Upper lobe of left lung (tissue), 6 donors: ENCODE data around the gene TMEM178B. TPM values are rescaled to one million over a fixed set of nuclear protein-coding genes. Genes with fewer than 3 reads are reported as not detected.
A peak's percentile ranks its signal among the peaks of the same experiment; 100 is the strongest.

ENCODE experiments used
- ATAC-seq, 2 donors: fragments of 200-7000 bp; cut with Tn5 transposase; one replicate each; pipeline ENCODE4 v1.9.1; 2022; ENCODE audit warnings: mild to moderate bottlenecking in 2 of 2, moderate library complexity in 2 of 2; ENCODE audit not compliant: low FRiP score in 2 of 2
- DNase-seq, 2 donors: peaks; one replicate each; pipeline ENCODE4 v3.0.0-alpha.2; 2019 to 2020
- H3K27ac ChIP-seq, 4 donors: fragments of 200-600 bp; sonication (generic); one replicate each; pipeline ENCODE4 v1.5.1; 2016 to 2019
- H3K27me3 ChIP-seq, 4 donors: fragments of 200-600 bp; sonication (generic); one replicate each; pipeline ENCODE4 v1.5.1; 2017 to 2019
- H3K36me3 ChIP-seq, 4 donors: fragments of 200-600 bp; sonication (generic); one replicate each; pipeline ENCODE4 v1.5.1; 2016 to 2019
- H3K4me1 ChIP-seq, 4 donors: fragments of 200-600 bp; sonication (generic); one replicate each; pipeline ENCODE4 v1.5.1; 2018 to 2019
- H3K4me3 ChIP-seq, 4 donors: fragments of 200-600 bp; sonication (generic); one replicate each; pipeline ENCODE4 v1.5.1; 2017 to 2019; ENCODE audit warnings: mild to moderate bottlenecking in 2 of 4, moderate library complexity in 1 of 4
- H3K9me3 ChIP-seq, 4 donors: fragments of 200-600 bp; sonication (generic); one replicate each; pipeline ENCODE4 v1.5.1; 2018 to 2019
- CTCF ChIP-seq, 6 experiments: fragments of 450-650 bp in 4 of 6; fragments of 200-600 bp in 2 of 6; sonication (generic) in 2 of 6; IDR thresholded peaks; one replicate each; pipeline ENCODE4 v1.5.1; 2016 to 2019; ENCODE audit warnings: antibody characterized with exemption in 6 of 6
- EP300 ChIP-seq, 4 donors: sonication (generic); formaldehyde crosslinking; IDR thresholded peaks; one replicate each; pipeline ENCODE4 v1.5.1; 2017; ENCODE audit warnings: antibody characterized with exemption in 4 of 4, control low read depth in 2 of 4
- POLR2A ChIP-seq, 4 donors: fragments of 450-650 bp; IDR thresholded peaks; one replicate each; pipeline ENCODE4 v1.5.1; 2016 to 2017; ENCODE audit warnings: antibody characterized with exemption in 4 of 4, mild to moderate bottlenecking in 2 of 4
- POLR2AphosphoS5 ChIP-seq, 2 donors: sonication (generic); formaldehyde crosslinking; IDR thresholded peaks; one replicate each; pipeline ENCODE4 v1.5.1; 2017; ENCODE audit warnings: antibody characterized with exemption in 2 of 2
- WGBS, 2 donors: methylation state at CpG; one replicate each; pipeline ENCODE4 v1.1.5; 2017 to 2018; 5-methylcytosine and 5-hydroxymethylcytosine counted together
- total RNA-seq, 6 donors: library from RNA; depleted of rRNA in 4 of 6; stranded (reverse); fragments of >200 nt in 4 of 6; gene quantifications; one replicate each; pipeline versions ENCODE4 v1.1.0 to v1.2.1, GENCODE V29; 2016 to 2021
- donor health status: DM: no; HTN: no; CAD: no; lungs with moderate emphysema.
- donor health status: DM: no; HTN: yes; CAD: no; lungs with severe emphysema.

TMEM178B gene
- total RNA-seq, 6 donors from 2014 or later: under 0.01 to 1.4 (median 0.32) TPM

- H3K36me3 ChIP-seq: no peaks in the 10 kb centered on the region
- DNase-seq (no peak), ATAC-seq (no peak)
- TF ChIP-seq POLR2A (IDR thresholded peaks at IDR 0.05) (no peak), EP300 (IDR thresholded peaks at IDR 0.05) (no peak), POLR2AphosphoS5 (IDR thresholded peaks at IDR 0.05) (no peak), CTCF (IDR thresholded peaks at IDR 0.05) (no peak)
- no peaks in the 10 kb centered on the region for H3K27me3 ChIP-seq
- no peak overlapping the region for H3K27ac ChIP-seq
- no peak overlapping the region for H3K4me3 ChIP-seq
- H3K4me1 ChIP-seq: no peaks in the 10 kb centered on the region
- WGBS, 2 donors: 84 to 89% methylated on average over 7 of the region's 7 CpGs
- H3K9me3 ChIP-seq: no peaks in the 10 kb centered on the region
Observed at GRCh38 chr7:141160246-141160860, 86.5 kb downstream of the TMEM178B start.

GRCh38 chr7:141161550-141162535, 88.0 kb downstream of the TMEM178B start:
- no peak for TF ChIP-seq EP300 (IDR thresholded peaks at IDR 0.05)
- no peak for TF ChIP-seq POLR2A (IDR thresholded peaks at IDR 0.05)
- no peak for TF ChIP-seq POLR2AphosphoS5 (IDR thresholded peaks at IDR 0.05)
- TF ChIP-seq CTCF (IDR thresholded peaks at IDR 0.05): no peak

DNA sequence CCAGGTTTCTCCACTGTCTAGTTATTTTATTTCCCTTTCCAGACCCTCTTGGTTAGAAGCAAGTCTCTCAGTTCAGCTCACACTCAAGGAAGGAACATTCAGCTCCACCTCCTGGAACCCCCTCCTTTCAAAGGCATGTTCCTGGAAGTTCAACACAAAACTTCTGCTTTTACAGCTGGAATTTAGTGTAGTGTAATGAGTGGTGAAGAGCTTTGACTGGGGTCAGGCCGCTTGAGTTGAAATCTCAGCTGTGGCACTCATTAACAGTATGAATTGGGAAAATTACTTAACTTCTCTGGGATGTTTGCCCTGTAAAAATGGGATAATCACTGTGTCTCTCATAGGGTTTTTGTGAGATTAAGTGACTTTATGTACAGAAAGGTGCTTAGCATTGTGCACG, 91.7 kb downstream of the TMEM178B start:
- no peak overlapping the region for H3K4me3 ChIP-seq
- no peaks in the 10 kb centered on the region for H3K4me1 ChIP-seq
- WGBS, 2 donors: 25 to 43% methylated on average over 2 of the region's 2 CpGs
- TF ChIP-seq CTCF (IDR thresholded peaks at IDR 0.05): no peak
- no peak for TF ChIP-seq EP300 (IDR thresholded peaks at IDR 0.05)
- no peak for TF ChIP-seq POLR2AphosphoS5 (IDR thresholded peaks at IDR 0.05)
- no peak for TF ChIP-seq POLR2A (IDR thresholded peaks at IDR 0.05)
- no peak for ATAC-seq
- no peak for DNase-seq
- no peak overlapping the region for H3K27ac ChIP-seq
- no peaks in the 10 kb centered on the region for H3K36me3 ChIP-seq
- H3K9me3 ChIP-seq: no peaks in the 10 kb centered on the region
- H3K27me3 ChIP-seq: no peaks in the 10 kb centered on the region

More at GRCh38 chr7:141161550-141162535, 88.0 kb downstream of the TMEM178B start:
- Histone ChIP-seq H3K4me3 (no peak overlapping the region), H3K4me1 (no peaks in the 10 kb centered on the region), H3K9me3 (no peaks in the 10 kb centered on the region), H3K27me3 (no peaks in the 10 kb centered on the region), H3K36me3 (no peaks in the 10 kb centered on the region), H3K27ac (no peak overlapping the region)
- DNase-seq (peak in 1 of 2 donors; percentile 51), ATAC-seq (no peak)
- 81 to 87% methylated on average over 14 of the region's 14 CpGs for WGBS, 2 donors

GRCh38 chr7:141166926-141167325, 93.1 kb downstream of the TMEM178B start:
- Histone ChIP-seq H3K4me3 (no peak overlapping the region), H3K27me3 (no peaks in the 10 kb centered on the region), H3K27ac (no peak overlapping the region), H3K9me3 (no peaks in the 10 kb centered on the region), H3K4me1 (no peaks in the 10 kb centered on the region), H3K36me3 (no peaks in the 10 kb centered on the region)
- DNase-seq (no peak), ATAC-seq (no peak)
- TF ChIP-seq POLR2A (IDR thresholded peaks at IDR 0.05): no peak
- no peak for TF ChIP-seq CTCF (IDR thresholded peaks at IDR 0.05)
- no peak for TF ChIP-seq EP300 (IDR thresholded peaks at IDR 0.05)
- TF ChIP-seq POLR2AphosphoS5 (IDR thresholded peaks at IDR 0.05): no peak
- 80 to 81% methylated on average over 6 of the region's 6 CpGs for WGBS, 2 donors
